ENCODE data around the gene KCNT1. TPM values are rescaled to one million over a fixed set of nuclear protein-coding genes. Genes with fewer than 3 reads are reported as not detected.

Gene KCNT1
- total and polyA plus RNA-seq, 2 donors (not counting 3 experiments of a cell fraction or from before 2014, with no cell fraction given), result not detected

DNA sequence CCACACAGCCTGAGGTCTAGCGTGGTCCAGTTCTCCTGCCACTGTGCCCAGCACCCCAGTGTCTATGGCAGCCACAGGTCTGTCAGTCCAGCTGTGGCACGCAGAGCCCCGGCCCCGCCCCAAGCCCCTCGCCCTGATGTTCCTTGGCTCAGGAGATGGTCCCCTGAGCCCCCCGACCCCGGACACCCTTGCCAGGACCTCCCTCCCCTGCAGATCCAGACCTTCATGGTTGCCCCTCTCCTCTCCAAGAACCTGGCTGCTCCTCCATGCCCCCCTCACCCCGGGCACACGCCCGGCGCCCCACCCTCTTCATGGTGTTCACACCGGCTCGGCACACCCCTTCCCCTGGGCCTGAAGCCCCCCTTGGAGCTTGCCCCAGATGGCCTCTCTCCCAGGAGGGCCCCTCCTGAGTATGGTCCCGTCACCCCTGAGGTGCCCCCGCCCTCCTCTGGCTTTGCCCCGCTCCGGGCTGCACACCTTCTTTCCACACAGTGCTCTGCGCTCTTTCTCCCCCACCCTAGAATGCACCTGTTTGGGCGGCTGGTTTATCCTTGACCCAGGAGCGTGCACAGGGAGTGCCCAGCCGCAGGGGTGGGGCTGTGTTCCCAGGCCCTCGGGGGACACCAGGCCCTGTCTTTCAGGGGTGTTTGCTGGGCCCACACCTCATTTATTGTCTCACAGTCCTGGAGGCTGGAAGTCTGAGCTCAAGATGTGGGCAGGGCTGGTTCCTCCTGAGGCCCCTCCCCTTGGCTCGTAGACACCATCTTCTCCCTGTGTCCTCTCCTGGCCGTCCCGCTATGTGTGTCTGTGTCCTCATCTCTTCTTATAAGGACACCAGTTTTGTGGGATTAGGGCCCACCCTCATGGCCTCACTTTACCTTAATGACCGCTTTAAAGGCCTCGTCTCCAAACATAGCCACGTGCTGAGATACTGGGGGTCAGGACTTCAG, 37.6 kb downstream of the KCNT1 start:
- intact Hi-C loops (cut with micrococcal nuclease), result loop anchor here (5.0 kb wide), 1 partner anchor 37 kb away; the partner anchor contains the start of gene KCNT1
- Histone ChIP-seq H3K9me1 (replicated peaks; ENCODE audit: control insufficient read depth, extremely low read depth, insufficient read depth, low read length) (no peaks in the 10 kb centered on the region), H3K4me1 (ENCODE audit: control insufficient read depth, extremely low read depth, insufficient read depth, low read length) (no peaks in the 10 kb centered on the region), H3K9ac (replicated peaks; ENCODE audit: extremely low read depth, insufficient read depth, low read length) (no peak overlapping the region), H3K79me2 (ENCODE audit: control insufficient read depth, insufficient read depth, low read length) (no peaks in the 10 kb centered on the region), H3K36me3 (ENCODE audit: control insufficient read depth in 2 of 2, extremely low read depth in 1 of 2, insufficient read depth in 2 of 2, low read length in 2 of 2) (no peaks in the 10 kb centered on the region), H3K27me3 (ENCODE audit: control insufficient read depth in 2 of 2, insufficient read depth in 2 of 2, low read length in 2 of 2) (peaks cover 2 to 7% of the 10 kb centered on the region in 2 experiments), H2AFZ (ENCODE audit: low read depth, low read length) (no peak overlapping the region), H3K9me3 (replicated peaks; ENCODE audit: control insufficient read depth, insufficient read depth, low read length) (no peaks in the 10 kb centered on the region), H4K20me1 (replicated peaks; ENCODE audit: control insufficient read depth, extremely low read depth, insufficient read depth, low read length) (no peaks in the 10 kb centered on the region), H3K27ac (ENCODE audit: insufficient read depth, low read depth, low read length) (no peak overlapping the region), H3K4me3 (replicated peaks in 1 of 3; ENCODE audit: insufficient read depth in 1 of 3, low read depth in 1 of 3, low read length in 3 of 3) (no peak overlapping the region), H3K4me2 (ENCODE audit: insufficient read depth, low read length) (no peak overlapping the region)
- CTCF ChIA-PET, result no interaction called here
- DNase-seq (ENCODE audit: low read depth, low spot score) (no peak), FAIRE-seq (no peak)
- POLR2A ChIA-PET, result interaction anchor here (0.6 kb wide), 1 partner anchor 321 kb away, joined by 3 read pairs; no protein-coding TSS in a partner anchor
- TF ChIP-seq POLR2A (IDR thresholded peaks at IDR 0.05; ENCODE audit: low read depth, low read length), result no peak
- no peak for TF ChIP-seq FOS (IDR thresholded peaks at IDR 0.05; ENCODE audit: borderline replicate concordance, insufficient read depth, low read length)
- no peak for TF ChIP-seq EZH2 (IDR thresholded peaks at IDR 0.05; ENCODE audit: borderline replicate concordance, low read depth, low read length, severe bottlenecking)
- TF ChIP-seq, protein P1, sequence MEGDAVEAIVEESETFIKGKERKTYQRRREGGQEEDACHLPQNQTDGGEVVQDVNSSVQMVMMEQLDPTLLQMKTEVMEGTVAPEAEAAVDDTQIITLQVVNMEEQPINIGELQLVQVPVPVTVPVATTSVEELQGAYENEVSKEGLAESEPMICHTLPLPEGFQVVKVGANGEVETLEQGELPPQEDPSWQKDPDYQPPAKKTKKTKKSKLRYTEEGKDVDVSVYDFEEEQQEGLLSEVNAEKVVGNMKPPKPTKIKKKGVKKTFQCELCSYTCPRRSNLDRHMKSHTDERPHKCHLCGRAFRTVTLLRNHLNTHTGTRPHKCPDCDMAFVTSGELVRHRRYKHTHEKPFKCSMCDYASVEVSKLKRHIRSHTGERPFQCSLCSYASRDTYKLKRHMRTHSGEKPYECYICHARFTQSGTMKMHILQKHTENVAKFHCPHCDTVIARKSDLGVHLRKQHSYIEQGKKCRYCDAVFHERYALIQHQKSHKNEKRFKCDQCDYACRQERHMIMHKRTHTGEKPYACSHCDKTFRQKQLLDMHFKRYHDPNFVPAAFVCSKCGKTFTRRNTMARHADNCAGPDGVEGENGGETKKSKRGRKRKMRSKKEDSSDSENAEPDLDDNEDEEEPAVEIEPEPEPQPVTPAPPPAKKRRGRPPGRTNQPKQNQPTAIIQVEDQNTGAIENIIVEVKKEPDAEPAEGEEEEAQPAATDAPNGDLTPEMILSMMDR (IDR thresholded peaks at IDR 0.05; ENCODE audit: extremely low read depth in 1 of 2, insufficient read depth in 1 of 2, low read depth in 1 of 2, low read length in 2 of 2), result no peak
- TF ChIP-seq GATA2 (IDR thresholded peaks at IDR 0.05; ENCODE audit: insufficient read depth, insufficient read length, low read depth, low read length), result no peak
- no peak for TF ChIP-seq POLR2AphosphoS5 (IDR thresholded peaks at IDR 0.05; ENCODE audit: insufficient read depth, low read depth, low read length)
- no TSS peak for BruUV-seq (replicated peaks)
- dilution Hi-C loops (cut with MboI; ENCODE audit: extremely low pct_ligation_motif_present, low sequenced_read_pairs), result no loop called here
